ENCODE results near the gene GRIK3.
"Not testable (repeated sequence)": the region's sequence is repeated elsewhere in the genome, so short reads cannot be mapped to it uniquely, and the experiment has no call there.

Gene GRIK3

GRCh38 chr1:36769886-36770830 lies 264.2 kb downstream of the GRIK3 start:
- DNase-seq (ENCODE audit: low spot score): no peak
- FAIRE-seq: no peak

DNA sequence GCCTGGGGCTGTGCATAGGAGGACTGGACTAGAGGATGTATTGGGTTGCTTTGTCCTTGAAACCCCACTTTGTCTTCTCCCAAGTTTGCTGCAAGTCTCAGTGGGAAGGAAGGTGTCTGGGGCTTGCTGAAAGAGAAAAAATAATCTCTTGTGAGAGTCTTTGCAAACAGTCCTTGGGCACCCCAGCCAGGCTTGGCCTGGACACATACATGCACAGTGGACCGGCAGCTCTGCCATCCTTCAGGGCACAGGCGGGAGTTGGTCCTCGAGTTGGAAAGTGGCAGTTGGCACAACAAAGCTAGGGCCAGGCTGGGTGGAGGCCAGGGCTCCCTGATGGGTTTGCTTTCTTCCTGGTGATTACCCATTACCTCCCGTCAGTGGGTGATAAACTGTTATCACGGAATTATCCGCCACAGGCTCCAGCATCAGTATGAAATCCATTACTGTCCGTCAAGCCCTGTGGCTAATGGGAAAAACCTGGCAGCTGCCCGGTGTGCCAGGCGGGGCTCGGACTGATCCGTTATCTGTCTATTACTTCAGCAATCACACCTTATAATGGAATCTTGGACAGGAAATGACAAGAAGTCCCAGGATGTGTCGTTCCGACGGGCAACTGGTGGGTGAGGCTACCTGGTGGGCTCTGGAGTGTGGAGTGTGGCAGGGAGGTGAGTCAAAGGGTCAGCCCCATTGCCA lies 265.7 kb downstream of the GRIK3 start:
- no peak for FAIRE-seq
- DNase-seq (ENCODE audit: low spot score): no peak

DNA sequence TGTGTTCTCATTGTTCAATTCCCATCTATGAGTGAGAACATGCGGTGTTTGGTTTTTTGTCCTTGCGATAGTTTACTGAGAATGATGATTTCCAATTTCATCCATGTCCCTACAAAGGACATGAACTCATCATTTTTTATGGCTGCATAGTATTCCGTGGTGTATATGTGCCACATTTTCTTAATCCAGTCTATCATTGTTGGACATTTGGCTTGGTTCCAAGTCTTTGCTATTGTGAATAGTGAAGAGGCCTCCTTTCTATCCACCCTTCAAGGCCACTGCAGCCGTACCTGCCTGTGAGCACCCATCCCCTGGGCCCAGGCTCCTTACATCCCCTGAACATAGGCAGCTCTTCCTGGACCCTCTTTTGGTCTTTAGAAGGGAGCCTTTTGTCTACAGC lies 266.9 kb downstream of the GRIK3 start:
- not testable (repeated sequence) for DNase-seq (ENCODE audit: low spot score); FAIRE-seq

GRCh38 chr1:36766481-36766880 lies 267.8 kb downstream of the GRIK3 start:
- FAIRE-seq: no peak
- no peak for DNase-seq (ENCODE audit: low spot score)

DNA sequence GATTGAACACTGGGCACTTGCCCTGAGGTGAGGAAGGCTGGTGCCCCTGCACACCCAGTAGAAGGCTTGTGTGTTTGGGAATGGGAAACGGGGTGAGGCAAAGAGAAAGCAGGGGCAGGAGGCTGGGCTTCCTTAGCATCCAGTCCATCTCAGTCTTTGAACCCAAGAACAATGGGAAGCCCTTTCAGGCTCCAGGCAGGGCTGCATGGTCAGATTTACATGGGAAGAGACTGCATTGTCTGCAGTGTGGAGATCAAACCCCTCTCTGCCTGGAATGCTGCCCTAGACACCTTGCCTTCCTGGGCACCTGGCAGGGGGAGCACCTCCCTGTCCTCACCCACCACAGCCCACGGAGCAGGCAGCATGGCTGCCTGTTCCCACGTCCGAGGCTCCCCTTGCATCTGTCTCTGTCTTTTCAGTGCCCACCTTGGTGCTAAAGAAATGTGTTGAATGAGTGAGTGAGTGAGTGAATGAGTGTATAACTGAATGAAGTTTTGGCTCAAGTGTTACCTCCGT lies 268.5 kb downstream of the GRIK3 start:
- no peak for FAIRE-seq
- no peak for DNase-seq (ENCODE audit: low spot score)

DNA sequence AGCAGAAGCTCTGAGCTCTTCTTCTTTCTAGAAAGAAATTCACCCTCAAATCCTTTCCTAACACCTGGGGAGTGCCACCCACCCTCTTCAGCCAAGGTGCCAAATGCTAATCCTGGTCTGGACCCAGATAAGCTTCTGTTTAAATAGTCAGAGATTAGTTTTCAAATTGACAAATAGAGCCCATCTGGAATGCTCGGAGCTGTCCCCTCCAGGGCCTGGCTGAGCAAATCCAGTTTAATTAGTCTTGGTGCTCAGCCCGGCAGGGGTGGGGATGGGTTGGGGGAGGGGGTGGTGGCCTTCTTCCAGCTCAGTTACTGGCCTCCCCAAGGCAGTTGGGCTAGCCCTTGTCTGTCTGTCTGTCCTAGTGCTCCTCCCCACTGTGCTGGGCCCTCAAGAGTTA lies 269.5 kb downstream of the GRIK3 start:
- DNase-seq (ENCODE audit: low spot score) (no peak), FAIRE-seq (no peak)

GRCh38 chr1:36763771-36764170 lies 270.5 kb downstream of the GRIK3 start:
- no peak for FAIRE-seq
- no peak for DNase-seq (ENCODE audit: low spot score)

- FAIRE-seq: no peak
- no peak for DNase-seq (ENCODE audit: low spot score)
These were observed 272.1 kb downstream of the GRIK3 start for GRCh38 chr1:36762174-36762573.

DNA sequence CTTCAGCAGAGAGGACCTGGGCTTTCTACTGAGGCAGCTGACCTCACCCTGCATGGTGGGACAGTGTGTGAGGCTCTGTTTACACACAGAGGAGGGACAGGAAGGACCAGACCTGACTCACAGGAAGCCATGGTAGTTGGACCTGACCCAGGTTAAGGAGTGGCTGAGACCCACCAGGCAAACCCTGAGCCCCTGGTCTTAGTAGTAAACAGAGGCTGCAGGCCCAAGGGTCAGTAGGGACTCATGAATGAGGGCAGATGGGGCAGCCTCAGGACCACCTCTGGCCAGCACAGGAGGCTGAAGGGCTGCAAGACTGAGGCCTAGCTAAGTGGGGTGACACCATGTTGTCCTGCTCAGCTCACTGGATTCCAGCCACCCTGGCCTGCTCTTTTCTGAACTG lies 273.2 kb downstream of the GRIK3 start:
- no peak for DNase-seq (ENCODE audit: low spot score)
- FAIRE-seq: no peak

GRCh38 chr1:36760081-36760480 lies 274.2 kb downstream of the GRIK3 start:
- no peak for DNase-seq (ENCODE audit: low spot score)
- FAIRE-seq: no peak

DNA sequence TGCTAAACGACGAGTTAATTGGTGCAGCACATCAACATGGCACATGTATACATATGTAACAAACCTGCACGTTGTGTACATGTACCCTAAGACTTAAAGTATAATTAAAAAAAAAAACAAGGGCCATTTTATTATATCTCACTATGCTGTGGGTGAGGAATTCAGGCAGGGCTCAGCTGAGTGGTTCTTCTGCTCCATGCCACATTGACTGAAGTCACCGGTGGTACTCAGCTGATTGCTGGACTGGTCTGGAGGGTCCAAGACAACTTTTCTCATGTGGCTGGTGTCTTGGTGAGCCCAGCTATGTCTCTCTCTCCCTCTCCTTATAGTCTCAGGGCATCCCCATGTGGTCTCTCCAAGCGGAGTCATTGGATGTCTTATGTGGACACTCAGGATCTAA lies 275.0 kb downstream of the GRIK3 start:
- no peak for FAIRE-seq
- no peak for DNase-seq (ENCODE audit: low spot score)

GRCh38 chr1:36755303-36756230 lies 278.7 kb downstream of the GRIK3 start:
- no peak for FAIRE-seq
- no peak for DNase-seq (ENCODE audit: low spot score)

DNA sequence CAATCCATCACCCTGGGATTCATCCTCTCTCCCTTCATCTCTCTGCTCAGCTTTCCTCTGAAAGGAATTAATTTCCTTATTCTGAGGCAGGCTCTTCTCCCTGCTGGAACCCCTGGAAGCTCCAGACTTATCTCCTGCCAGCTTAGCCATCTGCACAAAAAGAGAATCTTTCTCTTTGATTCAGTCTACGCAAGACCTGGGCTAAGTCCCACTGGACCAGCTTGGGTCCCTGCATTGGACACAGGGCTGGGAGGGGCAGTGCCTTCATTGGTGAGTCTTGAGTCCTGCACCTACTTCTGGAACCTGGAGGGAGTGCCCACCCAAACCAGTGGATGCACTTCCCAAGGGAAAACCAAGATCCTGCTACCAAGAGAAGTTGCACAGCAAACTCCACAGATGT lies 279.9 kb downstream of the GRIK3 start:
- DNase-seq (ENCODE audit: low spot score) (no peak), FAIRE-seq (no peak)

GRCh38 chr1:36753451-36753850 lies 280.9 kb downstream of the GRIK3 start:
- FAIRE-seq (no peak), DNase-seq (ENCODE audit: low spot score) (no peak)

GRCh38 chr1:36752891-36753361 lies 281.4 kb downstream of the GRIK3 start:
- no peak for FAIRE-seq
- no peak for DNase-seq (ENCODE audit: low spot score)

- FAIRE-seq (no peak), DNase-seq (ENCODE audit: low spot score) (no peak)
These were observed 281.9 kb downstream of the GRIK3 start for GRCh38 chr1:36752431-36752830.

DNA sequence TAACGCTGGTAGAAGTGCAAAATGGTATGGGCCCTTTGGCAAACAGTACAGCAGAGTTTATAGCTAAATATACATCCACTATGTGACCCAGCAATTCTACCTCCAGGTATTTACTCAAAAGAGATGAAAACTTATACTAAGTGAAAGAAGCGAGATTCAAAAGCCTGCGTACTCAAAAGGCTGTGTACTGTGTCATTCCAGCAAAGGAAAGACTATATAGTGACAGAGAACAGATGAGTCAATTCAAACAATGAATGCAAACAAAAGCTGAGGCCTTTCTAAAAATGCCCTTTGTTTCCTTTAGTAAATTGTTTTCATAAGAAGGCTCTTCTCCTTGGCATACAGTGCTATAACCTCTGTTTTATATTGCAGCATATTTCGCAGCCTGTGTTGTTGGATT lies 282.8 kb downstream of the GRIK3 start:
- DNase-seq (ENCODE audit: low spot score) (no peak), FAIRE-seq (no peak)

DNA sequence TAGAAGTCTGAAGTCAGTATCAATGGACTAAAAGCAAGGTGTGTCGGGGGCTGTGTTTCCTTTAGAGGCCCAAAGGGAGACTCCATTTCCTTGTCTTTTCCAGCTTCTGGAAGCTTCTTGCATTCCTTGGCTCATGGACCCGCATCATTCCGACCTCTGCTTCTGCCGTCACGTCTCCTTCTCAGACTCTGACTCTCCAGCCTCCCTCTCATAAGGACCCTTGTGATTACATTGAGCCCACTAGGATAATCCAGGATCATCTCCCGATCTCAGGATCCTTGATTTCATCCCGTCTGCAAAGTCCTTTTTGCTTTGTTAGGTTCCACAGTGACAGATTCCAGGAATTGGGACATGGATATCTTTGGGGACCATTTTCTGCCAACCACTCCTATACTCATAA lies 285.8 kb downstream of the GRIK3 start:
- no peak for FAIRE-seq

More for the DNA sequence above, 285.8 kb downstream of the GRIK3 start:
- no peak for DNase-seq (ENCODE audit: low spot score)

Data from RCC 7860 (cell line).